CD14-positive monocyte (primary cell): Measurements from ENCODE around the gene GLTP. TPM values are rescaled to one million over a fixed set of nuclear protein-coding genes. Genes with fewer than 3 reads are reported as not detected.
A peak's percentile ranks its signal among the peaks of the same experiment; 100 is the strongest.

Experiments used
- DNase-seq, 3 donors: peaks; one replicate each; pipeline ENCODE4 v3.0.0-alpha.2; 2011 to 2022
- H2AFZ ChIP-seq: 2 replicates; pipeline ENCODE4 v1.6.0; 2012; ENCODE audit warnings: mild to moderate bottlenecking, low read depth, low read length, inconsistent platforms; ENCODE audit not compliant: insufficient read depth, poor library complexity, severe bottlenecking
- H3K27ac ChIP-seq, 2 donors: 1 replicate in 1 of 2; 2 replicates in 1 of 2; pipeline ENCODE4 v1.5.1; 2012 to 2013; ENCODE audit warnings: low read length in 2 of 2, control low read depth in 1 of 2, inconsistent platforms in 1 of 2, low read depth in 1 of 2, mild to moderate bottlenecking in 1 of 2
- H3K27me3 ChIP-seq, 2 donors: one replicate each; pipeline versions ENCODE4 v1.6.0 to v1.6.1; 2011 to 2013; ENCODE audit warnings: low read length in 2 of 2; ENCODE audit not compliant: control insufficient read depth in 2 of 2, insufficient read depth in 2 of 2
- H3K36me3 ChIP-seq, 2 donors: replicated peaks in 1 of 2; 1 replicate in 1 of 2; 2 replicates in 1 of 2; pipeline versions ENCODE4 v1.5.1 to v1.6.1; 2012 to 2013; ENCODE audit warnings: low read length in 2 of 2, control low read depth in 1 of 2, inconsistent platforms in 1 of 2, mild to moderate bottlenecking in 1 of 2; ENCODE audit not compliant: insufficient read depth in 2 of 2, control insufficient read depth in 1 of 2
- H3K4me1 ChIP-seq, 2 donors: 1 replicate in 1 of 2; 2 replicates in 1 of 2; pipeline versions ENCODE4 v1.5.1 to v1.6.1; 2012 to 2013; ENCODE audit warnings: low read length in 2 of 2, control low read depth in 1 of 2, inconsistent platforms in 1 of 2, mild to moderate bottlenecking in 1 of 2, moderate library complexity in 1 of 2; ENCODE audit not compliant: insufficient read depth in 2 of 2, control insufficient read depth in 1 of 2
- H3K4me2 ChIP-seq: replicated peaks from 2 replicates; pipeline ENCODE3; 2012; ENCODE audit warnings: low read length, moderate library complexity, mild to moderate bottlenecking; ENCODE audit not compliant: poor library complexity, severe bottlenecking; ENCODE audit errors: extremely low read depth
- H3K4me3 ChIP-seq, 3 experiments: fragments of 200-600 bp in 1 of 3; sonication (generic) in 1 of 3; replicated peaks in 1 of 3; 1 replicate in 2 of 3; 2 replicates in 1 of 3; pipeline ENCODE4 v1.5.1; 2011 to 2013; ENCODE audit warnings: low read length in 3 of 3, mild to moderate bottlenecking in 3 of 3, control low read depth in 2 of 3, low read depth in 2 of 3, inconsistent platforms in 1 of 3, moderate library complexity in 1 of 3
- H3K79me2 ChIP-seq: 2 replicates; pipeline ENCODE4 v1.6.0; 2012; ENCODE audit warnings: mild to moderate bottlenecking, control low read depth, inconsistent platforms, low read length, moderate library complexity; ENCODE audit not compliant: insufficient read depth
- H3K9ac ChIP-seq: 2 replicates; pipeline ENCODE4 v1.6.0; 2017; ENCODE audit warnings: low read length, mild to moderate bottlenecking; ENCODE audit not compliant: insufficient read depth, poor library complexity, severe bottlenecking
- H3K9me3 ChIP-seq, 2 donors: replicated peaks in 1 of 2; 1 replicate in 1 of 2; 2 replicates in 1 of 2; pipeline versions ENCODE4 v1.5.1 to v1.6.1; 2012 to 2013; ENCODE audit warnings: low read length in 2 of 2, control low read depth in 1 of 2; ENCODE audit not compliant: control insufficient read depth in 1 of 2, insufficient read depth in 1 of 2
- H4K20me1 ChIP-seq: 2 replicates; pipeline ENCODE4 v1.6.0; 2012; ENCODE audit warnings: mild to moderate bottlenecking, low read length, control low read depth, moderate library complexity; ENCODE audit not compliant: insufficient read depth
- H3K27ac Mint-ChIP-seq, 7 donors: one replicate each; pipeline ENCODE4 v1.8.0; 2020; ENCODE audit warnings: mild to moderate bottlenecking in 7 of 7, mixed read lengths in 7 of 7, moderate library complexity in 6 of 7, inconsistent platforms in 2 of 7
- H3K27me3 Mint-ChIP-seq, 3 donors: one replicate each; pipeline ENCODE4 v1.8.0; 2021 to 2022; ENCODE audit warnings: low read depth in 3 of 3, mild to moderate bottlenecking in 3 of 3, mixed read lengths in 3 of 3, moderate library complexity in 3 of 3, inconsistent platforms in 1 of 3
- H3K36me3 Mint-ChIP-seq, 2 donors: one replicate each; pipeline ENCODE4 v1.8.0; 2020; ENCODE audit warnings: mixed read lengths in 2 of 2, inconsistent platforms in 1 of 2, mild to moderate bottlenecking in 1 of 2
- H3K4me1 Mint-ChIP-seq: one replicate; pipeline ENCODE4 v1.8.0; 2020; ENCODE audit warnings: mild to moderate bottlenecking, mixed read lengths
- H3K4me3 Mint-ChIP-seq, 2 donors: one replicate each; pipeline ENCODE4 v1.8.0; 2020; ENCODE audit warnings: mild to moderate bottlenecking in 2 of 2, mixed read lengths in 2 of 2, moderate library complexity in 1 of 2
- H3K9me3 Mint-ChIP-seq, 7 donors: one replicate each; pipeline ENCODE4 v1.8.0; 2020 to 2022; ENCODE audit warnings: mixed read lengths in 7 of 7, mild to moderate bottlenecking in 6 of 7, moderate library complexity in 6 of 7, inconsistent platforms in 2 of 7
- WGBS: methylation state at CpG from one replicate; pipeline ENCODE4 v1.1.5; 2013; ENCODE audit warnings: missing lambda C conversion rate; ENCODE audit not compliant: insufficient coverage; 5-methylcytosine and 5-hydroxymethylcytosine counted together
- intact Hi-C, 2 donors: fragments of 100-400 bp; cut with micrococcal nuclease; formaldehyde crosslinking; loops; one replicate each; pipeline versions ENCODE4 v1.15.0 to v1.15.1; 2023
- polyA plus RNA-seq, 3 donors: library from polyadenylated mRNA; depleted of rRNA in 1 of 3; unstranded in 2 of 3; stranded (reverse) in 1 of 3; fragments of 300-500 nt in 2 of 3; fragments of >200 nt in 1 of 3; fragmentation: Illumina TruSeq in 2 of 3; gene quantifications; 1 replicate in 2 of 3; 2 replicates in 1 of 3; pipeline ENCODE4 v1.2.3, GENCODE V29; 2012 to 2021
- TF ChIP-seq, protein P1 (sequence below): fragments of 200-600 bp; IDR thresholded peaks from one replicate; pipeline ENCODE4 v1.8.0; 2022; ENCODE audit warnings: antibody characterized with exemption, mild to moderate bottlenecking

GLTP gene
- polyA plus RNA-seq, 3 donors: 46.2 to 65.9 (median 51.7) TPM

GRCh38 chr12:109905301-109905700 lies 25.0 kb upstream of the GLTP start:
- H3K9me3 ChIP-seq: no peaks in the 10 kb centered on the region
- H4K20me1 ChIP-seq: peaks cover 22% of the 10 kb centered on the region
- H3K27me3 Mint-ChIP-seq: no peaks in the 10 kb centered on the region
- H3K9me3 Mint-ChIP-seq: no peaks in the 10 kb centered on the region
- peaks cover 32% of the 10 kb centered on the region for H3K79me2 ChIP-seq
- peaks cover 22% of the 10 kb centered on the region for H3K4me1 Mint-ChIP-seq
- no peak overlapping the region for H3K4me3 Mint-ChIP-seq
- no peak overlapping the region for H3K9ac ChIP-seq
- peaks cover 69 to 78% of the 10 kb centered on the region in 2 donors for H3K36me3 Mint-ChIP-seq
- H3K27ac ChIP-seq: no peak overlapping the region
- no peak overlapping the region for H2AFZ ChIP-seq
- no peak overlapping the region for H3K4me2 ChIP-seq
- peaks cover 14 to 19% of the 10 kb centered on the region in 2 donors for H3K4me1 ChIP-seq
- peaks cover 69 to 77% of the 10 kb centered on the region in 2 donors for H3K36me3 ChIP-seq
- WGBS: 98% methylated on average over 9 of the region's 10 CpGs
- intact Hi-C loops: loop anchor here (2.0 to 10.0 kb wide), 2 partner anchors 48 to 50 kb away; no protein-coding TSS in a partner anchor
- H3K27me3 ChIP-seq: no peaks in the 10 kb centered on the region
- no peak overlapping the region for H3K4me3 ChIP-seq
- H3K27ac Mint-ChIP-seq: peak overlapping the region in 4 of 7 donors; percentile 24 to 72 (median 26)
- TF ChIP-seq, protein P1, sequence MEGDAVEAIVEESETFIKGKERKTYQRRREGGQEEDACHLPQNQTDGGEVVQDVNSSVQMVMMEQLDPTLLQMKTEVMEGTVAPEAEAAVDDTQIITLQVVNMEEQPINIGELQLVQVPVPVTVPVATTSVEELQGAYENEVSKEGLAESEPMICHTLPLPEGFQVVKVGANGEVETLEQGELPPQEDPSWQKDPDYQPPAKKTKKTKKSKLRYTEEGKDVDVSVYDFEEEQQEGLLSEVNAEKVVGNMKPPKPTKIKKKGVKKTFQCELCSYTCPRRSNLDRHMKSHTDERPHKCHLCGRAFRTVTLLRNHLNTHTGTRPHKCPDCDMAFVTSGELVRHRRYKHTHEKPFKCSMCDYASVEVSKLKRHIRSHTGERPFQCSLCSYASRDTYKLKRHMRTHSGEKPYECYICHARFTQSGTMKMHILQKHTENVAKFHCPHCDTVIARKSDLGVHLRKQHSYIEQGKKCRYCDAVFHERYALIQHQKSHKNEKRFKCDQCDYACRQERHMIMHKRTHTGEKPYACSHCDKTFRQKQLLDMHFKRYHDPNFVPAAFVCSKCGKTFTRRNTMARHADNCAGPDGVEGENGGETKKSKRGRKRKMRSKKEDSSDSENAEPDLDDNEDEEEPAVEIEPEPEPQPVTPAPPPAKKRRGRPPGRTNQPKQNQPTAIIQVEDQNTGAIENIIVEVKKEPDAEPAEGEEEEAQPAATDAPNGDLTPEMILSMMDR: no peak
- DNase-seq: no peak

- Mint-ChIP-seq H3K27me3 (no peaks in the 10 kb centered on the region), H3K9me3 (no peaks in the 10 kb centered on the region), H3K4me3 (no peak overlapping the region), H3K36me3 (peaks cover 49 to 55% of the 10 kb centered on the region in 2 donors), H3K27ac (no peak overlapping the region), H3K4me1 (peaks cover 27% of the 10 kb centered on the region)
- Histone ChIP-seq H3K27me3 (no peaks in the 10 kb centered on the region), H3K4me3 (no peak overlapping the region), H2AFZ (no peak overlapping the region), H3K27ac (peak overlapping the region in 1 of 2 donors; percentile 9), H3K4me1 (peaks cover 20 to 25% of the 10 kb centered on the region in 2 donors), H3K36me3 (peaks cover 51 to 54% of the 10 kb centered on the region in 2 donors), H4K20me1 (peaks cover 22% of the 10 kb centered on the region), H3K9ac (no peak overlapping the region), H3K79me2 (peaks cover 35% of the 10 kb centered on the region), H3K9me3 (no peaks in the 10 kb centered on the region), H3K4me2 (no peak overlapping the region)
- over 99% methylated on average over 13 of the region's 15 CpGs for WGBS
- TF ChIP-seq, protein P1: no peak
- intact Hi-C loops: loop anchor here in 1 of 2 donors (10.0 kb wide), 1 partner anchor 48 kb away; no protein-coding TSS in a partner anchor
- DNase-seq: no peak
These were observed 22.6 kb upstream of the GLTP start for GRCh38 chr12:109902891-109903418.
